Panc1 (cell line): Measurements from ENCODE around the gene MRTFA. TPM values are rescaled to one million over a fixed set of nuclear protein-coding genes. Genes with fewer than 3 reads are reported as not detected.

Source experiments
- ATAC-seq: fragments of 200-7000 bp; cut with Tn5 transposase; 2 replicates; pipeline ENCODE4 v1.9.1; 2020; ENCODE audit warnings: mild to moderate bottlenecking, moderate library complexity
- BruUV-seq: library from RNA; stranded (reverse); fragments of 400-500 nt; replicated peaks from 2 replicates; lab custom pipeline; 2021; lab: Mats Ljungman, UMichigan
- CTCF ChIA-PET: fragments of 300-600 bp; sonication (Branson Sonifier 250); formaldehyde crosslinking; loops from one replicate; lab custom pipeline; 2022; ENCODE audit warnings: antibody characterized with exemption; lab: Charles Lee
- POLR2A ChIA-PET: fragments of 300-600 bp; sonication (Branson Sonifier 250); formaldehyde crosslinking; loops from one replicate; lab custom pipeline; 2022; ENCODE audit warnings: antibody characterized with exemption; lab: Charles Lee
- DNase-seq: peaks from one replicate; pipeline ENCODE4 v3.0.0-alpha.2; 2010; ENCODE audit warnings: low read depth, low spot score
- H3K27ac ChIP-seq: 2 replicates; pipeline ENCODE4 v1.5.1; 2011; ENCODE audit warnings: mild to moderate bottlenecking, low read length, inconsistent platforms
- H3K27me3 ChIP-seq: fragments of 200-500 bp; sonication (Bioruptor generic); 2 replicates; pipeline ENCODE4 v1.6.0; 2014; ENCODE audit warnings: low read length, inconsistent platforms; ENCODE audit not compliant: control insufficient read depth, insufficient read depth
- H3K36me3 ChIP-seq: fragments of 200-500 bp; sonication (Bioruptor generic); 2 replicates; pipeline ENCODE4 v1.5.1; 2014; ENCODE audit warnings: inconsistent platforms, mild to moderate bottlenecking, low read length, moderate library complexity; ENCODE audit not compliant: control insufficient read depth, insufficient read depth
- H3K4me1 ChIP-seq: 2 replicates; pipeline ENCODE4 v1.5.1; 2011; ENCODE audit warnings: inconsistent platforms, mild to moderate bottlenecking, low read length, moderate library complexity; ENCODE audit not compliant: control insufficient read depth, insufficient read depth
- H3K4me3 ChIP-seq, 2 experiments: 2 replicates each; pipeline ENCODE4 v1.5.1; 2011 to 2012; ENCODE audit warnings: low read depth in 2 of 2, low read length in 2 of 2, mild to moderate bottlenecking in 2 of 2, inconsistent platforms in 1 of 2, moderate library complexity in 1 of 2
- H3K9me3 ChIP-seq: fragments of 200-500 bp; sonication (Bioruptor generic); 2 replicates; pipeline ENCODE4 v1.5.1; 2014; ENCODE audit warnings: low read depth, mild to moderate bottlenecking, inconsistent platforms, low read length, moderate library complexity; ENCODE audit not compliant: control insufficient read depth, insufficient read depth
- CTCF ChIP-seq: fragments of 450-650 bp; IDR thresholded peaks from 2 replicates; pipeline ENCODE4 v1.5.1; 2017; ENCODE audit warnings: mild to moderate bottlenecking
- POLR2AphosphoS5 ChIP-seq: IDR thresholded peaks from 2 replicates; pipeline ENCODE4 v1.6.1; 2012; ENCODE audit warnings: mild to moderate bottlenecking, low read depth, low read length, moderate library complexity
- SIN3A ChIP-seq: IDR thresholded peaks from 2 replicates; pipeline ENCODE4 v1.6.1; 2012; ENCODE audit warnings: low read depth, mild to moderate bottlenecking, low read length, moderate library complexity, borderline replicate concordance; ENCODE audit not compliant: insufficient read depth
- TCF7L2 ChIP-seq: IDR thresholded peaks from 2 replicates; pipeline ENCODE4 v1.6.1; 2011; ENCODE audit warnings: mild to moderate bottlenecking, low read depth, low read length, inconsistent platforms
- in situ Hi-C: cut with HindIII; loops from 2 replicates; pipeline ENCODE4 v1.10.0; 2016; ENCODE audit warnings: low sequenced_read_pairs, low pct_unique_long_range_greater_than_20kb
- intact Hi-C: fragments of 100-400 bp; cut with micrococcal nuclease; formaldehyde crosslinking; loops from one replicate; pipeline ENCODE4 v1.10.0; 2022; ENCODE audit not compliant: unreplicated experiment
- total RNA-seq: library from RNA; stranded (reverse); gene quantifications from one replicate; pipeline ENCODE4 v1.2.1, GENCODE V29; 2021; ENCODE audit not compliant: unreplicated experiment
- TF ChIP-seq, protein P1 (sequence below), 2 experiments: IDR thresholded peaks; 2 replicates each; pipeline ENCODE4 v1.6.1; 2011 to 2012; ENCODE audit warnings: low read depth in 2 of 2, control low read depth in 1 of 2, low read length in 1 of 2, mild to moderate bottlenecking in 1 of 2, moderate library complexity in 1 of 2; ENCODE audit not compliant: insufficient read depth in 1 of 2

MRTFA gene
- total RNA-seq, 1 experiment from 2014 or later: 62.1 TPM

DNA sequence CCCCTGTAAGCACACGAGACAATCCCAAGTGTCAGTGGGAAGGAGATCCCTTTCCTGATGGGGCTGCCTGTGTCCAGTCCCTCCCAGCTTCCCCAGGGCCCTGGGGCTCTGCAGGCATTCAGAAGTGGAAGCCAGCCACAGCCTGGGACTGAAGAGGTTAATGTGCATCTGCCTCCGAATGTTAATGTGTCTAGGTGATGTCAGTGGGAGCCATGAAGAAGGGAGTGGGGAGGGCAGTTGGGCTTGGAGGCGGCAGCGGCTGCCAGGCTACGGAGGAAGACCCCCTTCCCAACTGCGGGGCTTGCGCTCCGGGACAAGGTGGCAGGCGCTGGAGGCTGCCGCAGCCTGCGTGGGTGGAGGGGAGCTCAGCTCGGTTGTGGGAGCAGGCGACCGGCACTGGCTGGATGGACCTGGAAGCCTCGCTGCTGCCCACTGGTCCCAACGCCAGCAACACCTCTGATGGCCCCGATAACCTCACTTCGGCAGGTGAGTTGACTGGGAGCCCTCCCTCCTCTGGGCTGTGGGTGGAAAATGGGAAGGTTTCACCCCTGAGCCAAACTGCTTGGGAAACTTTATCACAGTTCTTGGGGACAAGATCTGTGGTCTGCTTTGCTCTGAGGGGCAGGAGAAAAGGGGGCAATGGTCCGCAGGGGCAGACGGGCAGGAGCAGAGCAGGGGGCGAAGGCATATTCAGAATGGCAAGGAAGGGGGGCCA lies 42.9 kb upstream of the MRTFA start, which contains the start of gene MCHR1:
Gene MCHR1 (plus strand): TSS at position 236 of the 715 bp plus-strand sequence. CDS start 169 bp downstream, at position 405.
- ATAC-seq: no peak
- intact Hi-C loops: no loop called here
- no peak for DNase-seq
- H3K27ac ChIP-seq: peak within 1 kb of the TSS; percentile 18; the same call in 1 of the 2 replicates
- POLR2A ChIA-PET: no interaction called here
- no peaks in the 10 kb centered on the region for H3K27me3 ChIP-seq
- TF ChIP-seq CTCF (no peak), SIN3A (no peak), TCF7L2 (no peak), POLR2AphosphoS5 (no peak)
- TF ChIP-seq, protein P1, sequence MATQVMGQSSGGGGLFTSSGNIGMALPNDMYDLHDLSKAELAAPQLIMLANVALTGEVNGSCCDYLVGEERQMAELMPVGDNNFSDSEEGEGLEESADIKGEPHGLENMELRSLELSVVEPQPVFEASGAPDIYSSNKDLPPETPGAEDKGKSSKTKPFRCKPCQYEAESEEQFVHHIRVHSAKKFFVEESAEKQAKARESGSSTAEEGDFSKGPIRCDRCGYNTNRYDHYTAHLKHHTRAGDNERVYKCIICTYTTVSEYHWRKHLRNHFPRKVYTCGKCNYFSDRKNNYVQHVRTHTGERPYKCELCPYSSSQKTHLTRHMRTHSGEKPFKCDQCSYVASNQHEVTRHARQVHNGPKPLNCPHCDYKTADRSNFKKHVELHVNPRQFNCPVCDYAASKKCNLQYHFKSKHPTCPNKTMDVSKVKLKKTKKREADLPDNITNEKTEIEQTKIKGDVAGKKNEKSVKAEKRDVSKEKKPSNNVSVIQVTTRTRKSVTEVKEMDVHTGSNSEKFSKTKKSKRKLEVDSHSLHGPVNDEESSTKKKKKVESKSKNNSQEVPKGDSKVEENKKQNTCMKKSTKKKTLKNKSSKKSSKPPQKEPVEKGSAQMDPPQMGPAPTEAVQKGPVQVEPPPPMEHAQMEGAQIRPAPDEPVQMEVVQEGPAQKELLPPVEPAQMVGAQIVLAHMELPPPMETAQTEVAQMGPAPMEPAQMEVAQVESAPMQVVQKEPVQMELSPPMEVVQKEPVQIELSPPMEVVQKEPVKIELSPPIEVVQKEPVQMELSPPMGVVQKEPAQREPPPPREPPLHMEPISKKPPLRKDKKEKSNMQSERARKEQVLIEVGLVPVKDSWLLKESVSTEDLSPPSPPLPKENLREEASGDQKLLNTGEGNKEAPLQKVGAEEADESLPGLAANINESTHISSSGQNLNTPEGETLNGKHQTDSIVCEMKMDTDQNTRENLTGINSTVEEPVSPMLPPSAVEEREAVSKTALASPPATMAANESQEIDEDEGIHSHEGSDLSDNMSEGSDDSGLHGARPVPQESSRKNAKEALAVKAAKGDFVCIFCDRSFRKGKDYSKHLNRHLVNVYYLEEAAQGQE (IDR thresholded peaks at IDR 0.05; ENCODE audit: insufficient read depth in 1 of 2, low read depth in 2 of 2, low read length in 1 of 2): no peak
- H3K36me3 ChIP-seq: no peaks in the 10 kb centered on the region
- BruUV-seq: no TSS peak
- CTCF ChIA-PET: interaction anchor here (0.7 kb wide), 1 partner anchor 33 kb away, joined by 3 read pairs; no protein-coding TSS in a partner anchor
- no peak within 1 kb of the TSS for H3K4me3 ChIP-seq
- in situ Hi-C loops: no loop called here
- peaks cover 21% of the 10 kb centered on the region for H3K4me1 ChIP-seq
- no peaks in the 10 kb centered on the region for H3K9me3 ChIP-seq

DNA sequence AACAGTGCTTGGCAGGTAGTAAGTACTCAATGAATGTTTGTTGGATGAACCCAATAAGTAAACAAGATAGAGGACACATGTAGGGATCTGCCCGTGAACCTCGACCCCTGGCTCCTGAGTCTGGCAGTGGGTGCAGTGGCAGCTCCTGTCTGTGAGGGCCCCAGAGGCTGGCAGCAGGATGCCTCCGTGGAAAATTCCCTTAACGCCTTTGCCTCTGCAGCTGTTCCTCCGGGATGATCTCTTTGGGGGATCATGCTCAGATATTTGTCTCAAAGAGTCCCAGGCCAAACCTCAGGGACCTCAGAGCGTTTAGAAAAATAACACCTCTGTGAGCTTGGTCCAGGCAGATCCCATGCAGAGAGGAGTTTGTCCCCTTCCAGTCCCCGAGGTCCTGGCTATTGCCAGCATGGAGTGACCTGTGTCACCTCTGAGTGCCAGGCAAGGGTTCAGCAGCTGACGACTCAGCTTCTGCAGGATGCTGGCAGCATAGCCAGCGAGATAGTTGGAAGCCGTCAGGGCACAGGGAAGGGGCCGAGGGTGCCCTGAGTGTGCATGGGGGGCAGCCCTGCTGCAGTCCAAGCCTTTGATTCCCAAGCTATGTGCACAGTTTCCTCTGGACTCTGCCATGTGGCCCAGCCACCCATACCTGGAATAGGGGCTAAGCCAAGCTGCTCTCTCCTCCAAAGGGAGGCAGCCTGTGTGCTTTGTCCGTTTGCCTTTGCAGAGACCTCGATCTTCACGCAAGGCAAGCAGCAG lies 42.2 kb upstream of the MRTFA start:
- H3K27ac ChIP-seq: no peak overlapping the region
- CTCF ChIA-PET: no interaction called here
- no peak overlapping the region for H3K4me3 ChIP-seq
- ATAC-seq: no peak
- H3K9me3 ChIP-seq: no peaks in the 10 kb centered on the region
- no peak for DNase-seq
- no TSS peak for BruUV-seq
- no peaks in the 10 kb centered on the region for H3K27me3 ChIP-seq
- POLR2A ChIA-PET: no interaction called here
- intact Hi-C loops: no loop called here
- TF ChIP-seq, protein P1 (IDR thresholded peaks at IDR 0.05; ENCODE audit: insufficient read depth in 1 of 2, low read depth in 2 of 2, low read length in 1 of 2): no peak
- no peak for TF ChIP-seq POLR2AphosphoS5
- TF ChIP-seq SIN3A: no peak
- no peak for TF ChIP-seq TCF7L2
- TF ChIP-seq CTCF: no peak
- in situ Hi-C loops: no loop called here
- H3K36me3 ChIP-seq: no peaks in the 10 kb centered on the region
- peaks cover 21% of the 10 kb centered on the region for H3K4me1 ChIP-seq
